Measurements from ENCODE around the gene SLC24A1.

SLC24A1 gene

DNA sequence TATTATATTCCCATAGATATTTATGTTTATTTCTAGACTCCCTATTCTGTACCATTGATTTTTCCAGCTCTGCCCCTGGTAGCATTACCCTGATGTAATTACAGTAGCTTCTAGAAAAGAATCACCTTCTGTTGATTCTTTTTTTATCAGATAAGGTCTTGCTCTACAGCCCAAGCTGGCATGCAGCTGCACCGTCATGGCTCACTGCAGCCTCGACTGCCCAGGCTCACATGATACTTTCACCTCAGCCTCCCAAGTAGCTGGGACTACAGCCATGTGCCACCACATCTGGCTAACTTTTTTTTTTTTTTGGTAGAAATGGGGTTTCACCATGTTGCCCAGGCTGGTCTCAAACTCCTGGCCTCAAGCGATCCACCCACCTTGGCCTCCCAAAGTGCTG, 41.8 kb downstream of the SLC24A1 start:
- Histone ChIP-seq H3K79me1 (replicated peaks; ENCODE audit: low read length, poor library complexity, severe bottlenecking) (no peaks in the 10 kb centered on the region), H3K27me3 (ENCODE audit: control insufficient read depth in 1 of 2, insufficient read depth in 1 of 2, low read length in 2 of 2) (no peaks in the 10 kb centered on the region), H3K23ac (ENCODE audit: low read length in 2 of 2) (no peak overlapping the region), H2BK120ac (ENCODE audit: low read depth, low read length) (no peak overlapping the region), H3K14ac (ENCODE audit: low read length in 2 of 2) (no peak overlapping the region), H2AFZ (ENCODE audit: low read depth, low read length) (no peak overlapping the region), H3K4me2 (ENCODE audit: low read length, poor library complexity, severe bottlenecking) (no peak overlapping the region), H2BK5ac (ENCODE audit: low read depth, low read length, poor library complexity, severe bottlenecking) (no peak overlapping the region), H4K8ac (ENCODE audit: low read length) (no peak overlapping the region), H3K4me3 (ENCODE audit: insufficient read depth in 1 of 2, low read depth in 1 of 2, low read length in 2 of 2) (no peak overlapping the region), H3K18ac (ENCODE audit: low read depth in 1 of 2, low read length in 2 of 2) (no peak overlapping the region), H3K9ac (ENCODE audit: low read length) (no peak overlapping the region), H2BK15ac (ENCODE audit: low read depth, poor library complexity, severe bottlenecking) (no peak overlapping the region), H2AK5ac (ENCODE audit: low read length, severe bottlenecking) (no peak overlapping the region), H3K4me1 (ENCODE audit: control insufficient read depth, insufficient read depth, low read depth, low read length) (peaks cover 3% of the 10 kb centered on the region), H4K91ac (ENCODE audit: low read length) (no peak overlapping the region), H3K4ac (ENCODE audit: low read depth in 1 of 2, low read length in 2 of 2) (no peak overlapping the region), H3K27ac (ENCODE audit: low read length, poor library complexity, severe bottlenecking) (no peak overlapping the region), H3K9me3 (ENCODE audit: control insufficient read depth, low read length) (no peaks in the 10 kb centered on the region), H2BK12ac (ENCODE audit: low read length in 2 of 2) (no peak overlapping the region), H3K36me3 (ENCODE audit: control insufficient read depth in 1 of 2, insufficient read depth in 2 of 2, low read depth in 1 of 2, low read length in 2 of 2) (peaks cover 0 to 37% of the 10 kb centered on the region in 2 experiments)
- WGBS, result 96% methylated on average over 3 of the region's 3 CpGs
- no peak for DNase-seq

DNA sequence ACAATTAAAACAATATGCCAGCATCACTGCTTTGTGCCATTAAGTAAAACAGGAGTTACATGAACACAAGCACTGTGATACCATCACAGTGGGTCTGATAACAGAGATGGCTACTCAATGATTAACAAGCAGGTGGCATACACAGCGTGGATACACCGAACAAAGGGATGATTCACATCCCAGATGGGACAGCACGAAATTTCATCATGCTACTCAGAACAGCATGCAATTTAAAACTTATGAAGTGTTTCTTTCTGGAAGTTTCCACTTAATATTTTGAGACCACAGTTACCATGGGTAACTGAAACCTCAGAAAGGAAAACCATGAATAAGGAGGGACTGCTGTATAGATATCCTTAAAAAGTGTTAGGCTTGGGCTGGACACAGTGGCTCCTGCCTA, 44.5 kb downstream of the SLC24A1 start:
- no peaks in the 10 kb centered on the region for H3K9me3 ChIP-seq (ENCODE audit: control insufficient read depth, low read length)
- H3K4ac ChIP-seq (ENCODE audit: low read depth in 1 of 2, low read length in 2 of 2), result no peak overlapping the region
- H4K8ac ChIP-seq (ENCODE audit: low read length), result no peak overlapping the region
- peaks cover 3% of the 10 kb centered on the region for H3K4me1 ChIP-seq (ENCODE audit: control insufficient read depth, insufficient read depth, low read depth, low read length)
- no peak overlapping the region for H2BK12ac ChIP-seq (ENCODE audit: low read length in 2 of 2)
- peaks cover 0 to 59% of the 10 kb centered on the region in 2 experiments for H3K36me3 ChIP-seq (ENCODE audit: control insufficient read depth in 1 of 2, insufficient read depth in 2 of 2, low read depth in 1 of 2, low read length in 2 of 2)
- peak; percentile 76 for DNase-seq
- no peak overlapping the region for H3K4me2 ChIP-seq (ENCODE audit: low read length, poor library complexity, severe bottlenecking)
- H2AK5ac ChIP-seq (ENCODE audit: low read length, severe bottlenecking), result no peak overlapping the region
- no peak overlapping the region for H4K91ac ChIP-seq (ENCODE audit: low read length)
- H3K27me3 ChIP-seq (ENCODE audit: control insufficient read depth in 1 of 2, insufficient read depth in 1 of 2, low read length in 2 of 2), result no peaks in the 10 kb centered on the region
- H3K23ac ChIP-seq (ENCODE audit: low read length in 2 of 2), result no peak overlapping the region
- H2BK5ac ChIP-seq (ENCODE audit: low read depth, low read length, poor library complexity, severe bottlenecking), result no peak overlapping the region
- peak overlapping the region; percentile 71 for H3K9ac ChIP-seq (ENCODE audit: low read length)
- no peaks in the 10 kb centered on the region for H3K79me1 ChIP-seq (replicated peaks; ENCODE audit: low read length, poor library complexity, severe bottlenecking)
- H2BK15ac ChIP-seq (ENCODE audit: low read depth, poor library complexity, severe bottlenecking), result no peak overlapping the region
- no peak overlapping the region for H3K14ac ChIP-seq (ENCODE audit: low read length in 2 of 2)
- no peak overlapping the region for H3K4me3 ChIP-seq (ENCODE audit: insufficient read depth in 1 of 2, low read depth in 1 of 2, low read length in 2 of 2)
- no peak overlapping the region for H2AFZ ChIP-seq (ENCODE audit: low read depth, low read length)
- no peak overlapping the region for H2BK120ac ChIP-seq (ENCODE audit: low read depth, low read length)
- 64% methylated on average over 2 of the region's 3 CpGs for WGBS
- H3K27ac ChIP-seq (ENCODE audit: low read length, poor library complexity, severe bottlenecking), result peak overlapping the region; percentile 6
- H3K18ac ChIP-seq (ENCODE audit: low read depth in 1 of 2, low read length in 2 of 2), result no peak overlapping the region

DNA sequence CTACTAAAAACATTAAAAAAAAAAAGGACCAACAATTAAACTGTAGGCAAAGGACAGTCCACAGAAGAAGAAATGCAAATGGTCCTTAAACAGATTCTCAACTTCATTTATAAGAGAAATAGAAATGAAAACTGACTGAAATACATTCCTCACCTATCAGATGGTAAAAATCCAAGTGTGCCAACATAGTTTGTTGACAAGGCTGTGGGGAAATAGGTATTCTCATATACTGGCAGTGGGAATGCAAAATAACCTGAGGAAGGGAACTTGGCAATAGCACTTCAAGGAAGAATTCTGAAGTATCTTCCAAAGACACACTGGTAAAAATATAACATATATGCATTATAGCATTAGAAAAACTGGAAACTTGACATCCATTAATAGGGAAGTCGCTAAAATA, 53.8 kb downstream of the SLC24A1 start:
- no peak overlapping the region for H2BK12ac ChIP-seq (ENCODE audit: low read length in 2 of 2)
- H3K4me1 ChIP-seq (ENCODE audit: control insufficient read depth, insufficient read depth, low read depth, low read length), result no peaks in the 10 kb centered on the region
- H3K14ac ChIP-seq (ENCODE audit: low read length in 2 of 2), result no peak overlapping the region
- H4K8ac ChIP-seq (ENCODE audit: low read length), result no peak overlapping the region
- H3K27me3 ChIP-seq (ENCODE audit: control insufficient read depth in 1 of 2, insufficient read depth in 1 of 2, low read length in 2 of 2), result no peaks in the 10 kb centered on the region
- H3K4me3 ChIP-seq (ENCODE audit: insufficient read depth in 1 of 2, low read depth in 1 of 2, low read length in 2 of 2), result no peak overlapping the region
- H3K9ac ChIP-seq (ENCODE audit: low read length), result no peak overlapping the region
- no peak overlapping the region for H3K27ac ChIP-seq (ENCODE audit: low read length, poor library complexity, severe bottlenecking)
- no peak overlapping the region for H2BK15ac ChIP-seq (ENCODE audit: low read depth, poor library complexity, severe bottlenecking)
- H4K91ac ChIP-seq (ENCODE audit: low read length), result no peak overlapping the region
- DNase-seq, result no peak
- no peak overlapping the region for H3K4ac ChIP-seq (ENCODE audit: low read depth in 1 of 2, low read length in 2 of 2)
- WGBS, result no CpG with 5 or more reads among the region's 1 CpG
- no peak overlapping the region for H3K18ac ChIP-seq (ENCODE audit: low read depth in 1 of 2, low read length in 2 of 2)
- H3K36me3 ChIP-seq (ENCODE audit: control insufficient read depth in 1 of 2, insufficient read depth in 2 of 2, low read depth in 1 of 2, low read length in 2 of 2), result peaks cover 0 to 35% of the 10 kb centered on the region in 2 experiments
- H3K79me1 ChIP-seq (replicated peaks; ENCODE audit: low read length, poor library complexity, severe bottlenecking), result no peaks in the 10 kb centered on the region
- no peak overlapping the region for H2BK5ac ChIP-seq (ENCODE audit: low read depth, low read length, poor library complexity, severe bottlenecking)
- H3K23ac ChIP-seq (ENCODE audit: low read length in 2 of 2), result no peak overlapping the region
- no peak overlapping the region for H2AFZ ChIP-seq (ENCODE audit: low read depth, low read length)
- H2BK120ac ChIP-seq (ENCODE audit: low read depth, low read length), result no peak overlapping the region
- no peak overlapping the region for H3K4me2 ChIP-seq (ENCODE audit: low read length, poor library complexity, severe bottlenecking)
- H3K9me3 ChIP-seq (ENCODE audit: control insufficient read depth, low read length), result no peaks in the 10 kb centered on the region
- no peak overlapping the region for H2AK5ac ChIP-seq (ENCODE audit: low read length, severe bottlenecking)

DNA sequence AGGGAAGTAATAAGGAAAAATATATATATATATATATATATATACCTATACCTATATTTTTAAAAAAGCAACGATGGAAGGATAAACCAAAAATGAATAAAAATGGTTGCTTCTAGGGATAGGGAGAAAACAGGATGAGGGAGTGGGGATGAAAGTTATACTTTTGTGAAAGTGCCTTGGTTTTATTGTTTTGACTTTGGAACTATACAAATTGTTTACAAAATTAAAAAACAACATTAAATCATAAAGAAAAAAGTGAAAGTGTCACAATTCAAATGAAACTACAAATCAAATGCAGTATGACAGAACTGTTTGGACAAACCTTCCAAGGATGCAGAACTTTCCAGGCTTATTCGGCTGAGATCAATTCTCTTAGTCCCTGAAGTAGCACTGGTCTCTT, 54.4 kb downstream of the SLC24A1 start:
- no peak overlapping the region for H3K27ac ChIP-seq (ENCODE audit: low read length, poor library complexity, severe bottlenecking)
- no peak overlapping the region for H2BK5ac ChIP-seq (ENCODE audit: low read depth, low read length, poor library complexity, severe bottlenecking)
- H3K79me1 ChIP-seq (replicated peaks; ENCODE audit: low read length, poor library complexity, severe bottlenecking), result no peaks in the 10 kb centered on the region
- no peak overlapping the region for H3K4ac ChIP-seq (ENCODE audit: low read depth in 1 of 2, low read length in 2 of 2)
- no peak overlapping the region for H3K4me2 ChIP-seq (ENCODE audit: low read length, poor library complexity, severe bottlenecking)
- H3K27me3 ChIP-seq (ENCODE audit: control insufficient read depth in 1 of 2, insufficient read depth in 1 of 2, low read length in 2 of 2), result no peaks in the 10 kb centered on the region
- H3K36me3 ChIP-seq (ENCODE audit: control insufficient read depth in 1 of 2, insufficient read depth in 2 of 2, low read depth in 1 of 2, low read length in 2 of 2), result peaks cover 0 to 29% of the 10 kb centered on the region in 2 experiments
- 100% methylated on average over 1 of the region's 2 CpGs for WGBS
- H3K4me3 ChIP-seq (ENCODE audit: insufficient read depth in 1 of 2, low read depth in 1 of 2, low read length in 2 of 2), result no peak overlapping the region
- H4K91ac ChIP-seq (ENCODE audit: low read length), result no peak overlapping the region
- no peaks in the 10 kb centered on the region for H3K9me3 ChIP-seq (ENCODE audit: control insufficient read depth, low read length)
- no peak overlapping the region for H4K8ac ChIP-seq (ENCODE audit: low read length)
- no peak overlapping the region for H2BK15ac ChIP-seq (ENCODE audit: low read depth, poor library complexity, severe bottlenecking)
- no peak overlapping the region for H2BK12ac ChIP-seq (ENCODE audit: low read length in 2 of 2)
- no peak overlapping the region for H2AK5ac ChIP-seq (ENCODE audit: low read length, severe bottlenecking)
- no peak overlapping the region for H2BK120ac ChIP-seq (ENCODE audit: low read depth, low read length)
- no peak overlapping the region for H3K23ac ChIP-seq (ENCODE audit: low read length in 2 of 2)
- no peak overlapping the region for H3K18ac ChIP-seq (ENCODE audit: low read depth in 1 of 2, low read length in 2 of 2)
- no peak overlapping the region for H3K9ac ChIP-seq (ENCODE audit: low read length)
- no peak overlapping the region for H2AFZ ChIP-seq (ENCODE audit: low read depth, low read length)
- no peak overlapping the region for H3K14ac ChIP-seq (ENCODE audit: low read length in 2 of 2)
- no peak for DNase-seq
- H3K4me1 ChIP-seq (ENCODE audit: control insufficient read depth, insufficient read depth, low read depth, low read length), result no peaks in the 10 kb centered on the region
